GF-D8 (cell line): ENCODE measurements around the gene GRIFIN.
A peak's percentile ranks its signal among the peaks of the same experiment; 100 is the strongest.

Experiments used
- DNase-seq: peaks from one replicate; lab custom pipeline; 2025; lab: John Stamatoyannopoulos, UW

Gene GRIFIN

DNA sequence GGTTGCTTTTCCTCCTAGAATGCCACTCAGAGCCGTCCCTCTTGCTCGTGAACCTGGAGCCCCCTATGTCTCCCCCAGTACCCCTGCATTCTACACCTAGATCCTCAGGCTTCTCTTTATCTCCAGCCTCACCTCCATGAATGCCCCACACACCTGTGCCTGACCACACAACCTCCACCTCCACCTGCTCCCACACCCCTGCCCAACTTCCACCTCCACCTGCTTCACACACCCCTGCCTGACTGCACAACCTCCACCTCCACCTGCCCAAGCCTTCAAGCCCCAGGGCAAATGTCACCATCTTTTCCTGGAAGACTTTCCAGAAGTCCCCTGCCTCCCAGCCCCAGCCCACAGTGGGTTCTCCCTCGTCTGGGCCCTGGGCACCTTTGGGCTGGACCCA lies 36.5 kb upstream of the GRIFIN start:
- DNase-seq, result no peak

DNA sequence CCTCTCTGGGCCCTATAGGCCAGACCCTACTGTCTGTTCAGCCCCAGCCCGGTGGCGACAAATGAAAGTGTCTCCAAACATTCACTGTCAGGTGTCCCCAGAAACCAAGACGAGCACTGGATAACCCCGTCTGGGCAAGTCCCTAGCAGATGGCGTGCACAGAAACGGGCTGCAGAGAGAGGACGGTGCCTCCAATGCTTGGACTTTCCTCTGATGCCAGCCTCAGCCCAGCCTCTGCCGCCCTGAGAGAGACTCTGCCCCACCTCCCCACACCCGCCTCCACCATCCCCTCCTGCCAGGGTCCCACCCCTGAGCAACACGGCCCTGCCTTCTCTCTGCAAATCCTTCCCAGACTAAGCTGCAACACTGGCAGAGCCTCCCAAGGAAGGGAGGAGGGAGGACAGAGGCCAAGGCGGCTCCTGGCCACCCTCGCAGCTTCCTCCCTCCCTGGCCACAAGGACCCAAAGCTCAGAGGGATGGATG lies 36.0 kb upstream of the GRIFIN start:
- DNase-seq, result no peak

DNA sequence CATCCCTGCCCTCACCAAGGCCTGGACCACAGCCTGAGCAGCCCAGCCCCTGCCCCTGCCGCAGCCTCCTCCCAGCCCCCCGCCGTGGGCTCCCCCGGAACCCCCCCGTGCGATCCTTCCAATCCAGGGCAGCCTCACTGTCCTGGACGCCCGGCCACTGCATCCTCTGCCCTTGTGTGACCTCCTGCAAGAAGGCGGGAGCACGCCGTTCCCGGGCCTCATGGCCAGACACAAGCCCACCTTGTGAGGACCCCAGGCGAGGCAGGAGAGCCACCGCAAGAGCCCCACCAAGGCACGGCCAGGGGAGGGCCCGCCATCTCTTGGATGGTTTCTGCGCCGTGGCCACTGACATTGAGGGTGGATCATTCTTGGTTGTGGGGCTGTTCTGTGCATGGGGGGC lies 35.6 kb upstream of the GRIFIN start:
- DNase-seq, result no peak

DNA sequence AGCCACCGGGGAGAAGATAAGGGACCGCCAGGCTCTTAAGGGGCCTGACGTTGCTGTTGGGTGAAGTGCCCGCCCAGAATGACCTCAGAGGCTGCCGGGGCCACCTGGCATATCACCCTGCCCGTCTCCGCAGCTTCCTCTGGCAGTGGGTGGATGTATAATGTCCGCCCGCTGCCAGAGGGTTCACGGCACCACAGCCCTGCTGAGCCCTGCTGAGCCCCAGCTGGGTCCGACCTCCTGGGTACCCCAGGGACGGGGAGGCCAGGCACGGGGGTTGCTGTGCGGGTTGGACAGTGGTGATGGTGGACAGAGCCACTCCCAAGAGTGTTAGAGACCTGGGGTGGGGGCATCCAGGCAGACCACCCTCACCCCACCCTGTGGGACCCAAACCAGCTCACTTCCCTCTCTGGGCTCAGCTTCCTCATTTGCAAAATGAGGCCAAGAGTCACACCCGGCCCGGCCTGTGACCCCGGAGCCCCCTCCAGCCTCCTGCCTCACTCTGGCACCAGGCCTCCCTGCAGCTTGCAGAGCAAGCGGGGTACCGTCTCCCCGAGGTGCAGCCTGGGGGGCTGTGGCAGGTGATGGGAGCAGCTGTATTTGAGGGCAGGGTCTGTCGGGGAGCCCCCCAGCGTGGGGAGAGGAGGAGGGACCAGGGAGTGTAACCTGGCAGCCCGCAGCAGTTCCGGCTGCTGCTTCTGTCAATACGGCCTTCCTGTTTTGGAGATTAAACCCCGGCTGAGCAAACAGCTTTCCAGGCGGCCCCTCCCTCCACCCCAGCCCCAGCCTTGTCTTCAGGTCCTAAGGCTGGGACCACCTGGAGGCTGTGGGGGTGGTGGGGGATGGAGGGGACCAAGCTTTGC lies 34.9 kb upstream of the GRIFIN start:
- peak; percentile 89 for DNase-seq

DNA sequence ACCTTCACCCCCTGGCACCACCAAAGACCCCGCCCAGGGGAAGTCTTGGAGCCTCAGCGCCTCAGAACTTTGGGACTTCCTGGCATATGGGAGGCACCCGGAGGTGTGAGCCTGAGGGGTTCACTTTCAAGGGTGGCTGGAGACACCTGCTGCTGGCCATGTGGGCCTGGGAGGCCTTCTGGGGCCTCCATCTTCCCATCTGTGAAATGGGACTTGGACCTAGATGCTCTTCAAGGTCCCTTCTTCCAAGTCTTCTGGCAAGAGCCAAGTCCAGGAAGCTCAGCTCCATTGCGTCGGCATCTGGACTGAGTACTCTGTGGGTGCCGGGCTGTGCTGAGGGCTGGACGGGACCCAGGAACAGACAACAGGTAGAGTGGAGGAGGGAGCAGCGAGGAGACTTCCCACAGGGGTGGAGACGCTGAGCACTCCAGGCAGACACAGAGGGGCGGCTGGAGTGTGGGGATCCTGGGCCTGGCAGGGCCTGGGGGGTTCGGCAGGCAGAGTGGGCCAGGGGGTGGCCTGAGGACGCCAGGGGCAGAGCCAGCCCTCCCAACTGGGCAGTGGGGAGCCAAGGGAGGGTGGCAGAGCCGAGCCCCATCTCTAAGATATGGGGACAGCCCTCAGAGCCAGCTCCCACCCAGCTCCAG lies 34.1 kb upstream of the GRIFIN start:
- DNase-seq, result no peak

DNA sequence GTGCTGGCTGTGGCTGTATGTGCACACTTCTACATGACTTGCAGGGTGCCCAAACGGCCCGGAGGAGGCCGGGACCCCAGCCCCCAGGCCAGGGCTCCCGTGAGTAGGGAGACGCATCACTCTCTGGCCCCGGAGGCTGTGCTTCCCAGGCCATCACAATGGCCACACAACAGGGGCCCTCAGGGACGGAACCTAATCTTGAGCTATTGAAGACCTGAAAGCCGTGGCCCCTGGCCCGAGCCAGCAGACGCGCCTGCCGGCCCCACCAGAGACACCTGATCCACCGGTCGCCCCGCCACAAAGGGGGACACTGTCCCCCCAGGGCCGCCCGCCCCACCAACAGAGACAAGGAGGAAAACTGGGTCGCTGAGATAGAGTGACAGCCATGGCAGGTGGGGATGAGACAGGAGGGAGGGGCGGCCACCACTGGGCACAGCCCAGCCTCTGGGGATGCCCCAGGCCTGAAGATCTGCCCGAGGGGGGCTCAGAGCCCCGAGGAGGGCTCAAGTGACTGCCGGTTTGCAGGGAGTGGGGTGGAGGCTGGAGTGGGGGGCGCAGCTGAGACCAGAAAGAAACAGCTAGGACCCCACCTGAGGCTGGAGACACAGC lies 33.2 kb upstream of the GRIFIN start:
- DNase-seq, result no peak

DNA sequence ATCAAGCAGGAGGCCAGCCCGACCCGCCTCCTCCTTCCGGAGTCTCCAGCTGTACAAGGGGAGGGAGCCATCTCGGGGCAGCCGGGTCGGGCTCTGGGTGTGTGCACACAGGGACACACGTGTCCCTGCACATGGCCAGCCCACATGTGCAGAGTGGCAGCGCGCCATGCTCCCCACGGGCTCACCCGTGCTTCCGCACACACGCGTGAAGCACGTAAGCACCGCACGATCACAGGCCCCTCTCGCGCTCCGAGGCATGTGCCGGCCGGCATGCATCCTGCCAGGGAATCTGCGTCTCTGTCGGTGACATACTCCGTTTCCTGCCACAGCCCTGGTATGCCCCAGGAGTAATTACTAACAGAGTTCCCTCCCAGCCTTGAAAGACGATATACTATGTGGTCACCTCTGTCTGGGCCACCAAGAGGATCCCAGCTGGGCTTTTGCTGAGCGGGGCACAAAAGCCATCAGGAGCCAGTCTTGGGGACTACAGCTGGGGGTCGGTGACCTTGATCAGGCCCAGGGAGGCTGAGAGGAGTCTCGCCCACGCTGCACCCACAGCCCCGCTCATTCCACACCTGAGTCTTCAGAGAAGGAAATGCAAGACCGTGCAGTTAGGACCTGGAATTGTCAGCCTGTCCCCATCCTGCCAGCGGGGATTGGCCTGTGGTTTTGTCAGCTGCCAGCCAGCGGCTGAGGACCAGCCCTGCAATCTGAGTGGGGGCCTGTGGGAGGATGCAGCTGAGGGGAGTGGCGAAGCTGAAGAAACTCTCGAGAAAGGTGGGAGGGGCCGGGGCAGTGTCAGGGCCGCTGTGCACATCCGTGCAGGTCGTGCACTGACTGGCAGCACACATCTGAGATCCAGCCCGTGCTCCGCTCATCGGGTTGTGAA lies 32.4 kb upstream of the GRIFIN start:
- peak; percentile 95 for DNase-seq

DNA sequence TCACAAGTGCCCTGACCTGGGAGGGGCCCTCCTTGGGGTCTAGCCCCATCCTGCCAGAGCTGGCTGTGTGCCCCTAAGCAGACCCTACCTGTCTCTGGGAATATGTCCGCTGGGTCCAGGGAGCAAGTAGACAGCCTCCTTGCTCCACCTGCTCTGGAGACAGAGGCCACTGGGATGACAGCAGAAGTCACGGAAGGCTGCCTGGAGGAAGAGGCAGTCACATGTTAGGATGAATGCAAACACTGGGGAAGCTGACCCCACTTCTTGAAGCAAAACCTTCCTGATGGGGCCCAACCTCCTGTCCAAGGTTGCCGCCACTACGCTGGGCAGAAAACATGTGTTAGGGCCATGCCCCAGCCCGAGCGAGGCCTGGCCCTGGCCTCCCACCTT lies 31.7 kb upstream of the GRIFIN start:
- DNase-seq, result no peak

DNA sequence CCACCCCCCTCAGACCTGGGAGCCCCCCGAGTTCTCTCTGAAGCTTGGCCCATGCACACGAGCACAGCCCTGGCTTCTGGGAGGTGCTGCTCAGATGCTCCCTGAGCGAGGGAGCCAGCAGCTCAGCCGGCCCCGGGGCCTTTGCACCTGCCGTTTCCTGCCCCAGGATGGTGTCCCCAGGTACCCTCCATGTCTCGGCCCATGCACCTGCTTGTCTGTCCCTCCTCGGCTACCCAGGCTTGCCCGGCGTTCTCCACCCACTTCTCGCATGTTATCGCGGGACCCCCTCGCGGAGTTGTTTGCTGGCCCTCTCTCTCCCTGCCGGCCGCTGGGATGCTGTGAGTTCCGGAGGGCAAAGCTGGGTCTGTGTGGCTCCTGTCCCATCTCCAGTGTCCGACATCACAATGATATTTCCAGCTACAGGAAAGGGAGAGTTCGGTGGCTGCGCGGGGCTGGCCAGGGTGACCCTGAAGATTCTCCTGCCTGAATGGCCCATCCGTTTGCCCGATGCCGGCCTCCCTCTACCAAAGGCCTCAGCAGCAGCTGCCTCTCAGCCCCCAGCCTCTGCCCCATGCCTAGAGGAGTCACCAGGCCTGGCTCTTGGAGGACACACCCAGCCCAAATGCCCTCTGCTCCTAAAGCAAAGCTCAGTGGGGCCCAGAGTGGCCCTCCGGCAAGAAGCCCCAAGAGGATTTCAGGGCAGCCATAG lies 31.2 kb upstream of the GRIFIN start:
- no peak for DNase-seq

DNA sequence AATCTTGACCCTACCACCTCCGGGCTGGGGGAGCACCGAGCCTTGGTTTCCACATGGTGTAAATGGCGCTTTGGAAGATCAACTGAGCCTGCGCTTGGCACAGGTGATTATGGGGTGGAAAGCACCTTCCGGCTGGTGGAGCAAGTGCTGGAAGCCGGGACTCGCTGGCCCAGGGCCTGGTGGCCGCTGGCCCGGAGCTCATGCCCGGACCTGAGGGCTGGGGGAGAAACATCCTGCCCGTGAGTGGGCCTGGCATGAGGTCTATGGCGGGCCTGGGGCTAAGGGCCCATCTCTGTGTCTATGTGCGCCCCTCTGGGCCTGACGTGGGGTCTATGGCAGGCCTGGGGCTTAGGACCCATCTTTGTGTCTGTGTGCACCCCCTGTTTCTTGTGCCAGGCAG lies 29.2 kb upstream of the GRIFIN start:
- no peak for DNase-seq

DNA sequence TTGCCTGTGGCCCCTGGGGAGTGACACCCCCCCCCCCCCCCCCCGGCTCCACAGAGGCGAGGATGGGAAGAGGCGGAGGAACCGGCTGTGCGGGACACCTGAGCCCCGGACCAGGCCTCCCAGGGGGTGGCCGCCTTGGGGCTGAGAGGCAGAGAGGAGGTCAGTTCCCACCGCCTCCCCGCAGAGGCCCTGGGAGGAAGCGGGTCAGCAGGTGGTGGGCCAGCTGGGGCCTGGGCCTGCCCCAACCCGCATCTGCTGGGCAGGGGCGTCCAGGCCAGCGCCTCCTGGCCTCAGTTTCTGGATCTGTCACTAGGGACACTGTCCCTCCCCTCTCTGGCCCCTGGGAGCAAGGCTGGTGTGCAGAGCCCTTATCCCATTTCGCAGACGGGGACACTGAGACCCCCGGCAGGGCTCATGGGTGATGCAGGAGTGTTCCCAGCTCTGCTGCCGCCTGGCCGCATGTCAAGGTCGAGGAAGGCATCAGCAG lies 28.7 kb upstream of the GRIFIN start:
- no peak for DNase-seq

DNA sequence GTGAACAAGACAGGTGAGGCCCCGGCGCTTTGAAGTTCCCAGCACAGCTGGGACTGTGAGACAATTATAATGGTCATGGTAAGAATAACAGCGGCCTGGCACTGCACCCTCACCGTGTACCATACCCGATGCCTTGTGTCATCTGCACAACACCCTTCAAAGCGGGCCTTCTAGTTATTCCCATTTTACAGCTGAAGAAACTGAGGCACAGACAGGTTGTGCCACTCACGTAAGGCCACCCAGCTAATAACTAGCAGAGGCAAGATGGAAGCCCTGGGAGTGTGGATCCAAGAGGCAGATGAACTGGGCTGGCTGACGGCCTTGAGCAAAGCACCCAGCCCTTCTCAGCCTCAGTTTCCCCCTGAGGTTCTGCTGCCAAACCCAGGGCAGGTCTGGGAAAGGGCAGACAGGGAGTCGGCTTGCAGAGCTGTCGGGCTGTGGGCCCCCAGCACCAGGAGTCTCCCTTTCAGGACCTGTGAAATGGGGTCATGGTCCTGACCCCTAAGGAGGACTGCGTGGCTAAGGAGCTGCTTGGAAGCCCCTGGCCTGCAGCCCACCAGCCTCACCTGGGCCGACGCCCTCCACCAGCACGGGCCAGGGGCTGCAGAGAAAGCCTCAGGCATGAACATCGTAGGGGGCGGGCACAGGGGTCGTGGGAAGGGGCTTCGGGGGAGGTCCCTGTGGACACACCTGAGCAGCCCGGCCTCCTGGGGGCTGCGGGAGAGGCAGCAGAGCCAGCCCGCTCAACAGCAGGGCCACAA lies 28.1 kb upstream of the GRIFIN start:
- no peak for DNase-seq

DNA sequence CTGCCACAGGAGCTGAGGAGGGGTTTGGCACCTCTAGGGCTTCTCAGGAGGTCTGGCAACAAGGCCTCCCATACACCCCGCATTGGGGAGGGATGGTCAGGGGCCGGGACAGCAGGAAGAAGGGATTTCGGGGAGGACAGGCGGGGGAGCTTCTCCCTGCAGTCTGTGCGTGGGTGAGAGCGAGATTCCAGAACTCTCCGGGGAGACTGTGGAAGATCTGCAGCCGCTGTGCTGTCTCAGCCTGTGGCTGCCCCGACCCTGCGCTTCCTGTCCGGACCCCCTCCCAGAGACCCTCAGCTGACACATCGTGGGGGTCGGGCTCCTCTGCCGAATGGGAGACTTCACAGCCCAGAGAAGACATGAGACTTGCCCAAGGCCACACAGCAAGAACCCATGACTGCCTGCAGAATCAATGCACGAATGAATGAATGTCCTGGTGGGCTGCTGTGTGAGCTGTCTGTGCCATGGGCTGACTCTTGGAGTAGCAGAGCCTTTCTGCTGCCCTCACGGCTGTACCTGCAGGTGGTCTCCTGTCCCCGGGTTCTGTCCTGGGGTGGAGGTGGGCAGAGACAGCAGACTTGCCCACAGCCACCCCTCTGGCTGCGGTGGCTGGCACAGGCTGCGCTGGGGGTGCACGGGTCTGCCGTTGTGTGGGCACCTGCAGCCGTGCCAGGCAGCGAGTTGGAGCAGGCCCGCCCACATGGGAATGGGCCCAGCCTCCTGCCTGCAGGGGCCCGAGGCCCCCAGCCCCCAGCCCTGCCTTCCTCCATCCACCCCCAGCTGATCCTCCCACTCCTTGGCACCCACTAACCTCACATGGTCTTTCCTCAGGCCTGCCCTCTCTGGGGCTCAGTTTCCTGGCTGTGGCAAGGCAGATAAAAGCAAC lies 27.1 kb upstream of the GRIFIN start:
- no peak for DNase-seq

DNA sequence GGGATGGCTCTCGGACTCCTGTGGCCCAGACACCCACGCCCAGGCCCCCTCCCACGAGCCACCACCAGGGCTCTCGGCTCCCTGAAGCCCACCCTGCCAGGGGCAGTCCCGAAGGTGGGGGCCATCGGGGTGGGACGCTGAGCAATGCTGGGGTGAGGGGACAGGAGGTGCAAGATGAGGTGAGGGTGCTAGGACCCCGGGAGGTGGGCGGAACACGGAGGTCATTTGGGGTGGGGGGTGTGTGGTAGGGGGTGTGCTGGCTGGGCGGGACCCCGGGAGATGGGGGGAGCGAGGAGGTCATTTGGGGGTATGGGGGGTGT lies 26.4 kb upstream of the GRIFIN start:
- no peak for DNase-seq

DNA sequence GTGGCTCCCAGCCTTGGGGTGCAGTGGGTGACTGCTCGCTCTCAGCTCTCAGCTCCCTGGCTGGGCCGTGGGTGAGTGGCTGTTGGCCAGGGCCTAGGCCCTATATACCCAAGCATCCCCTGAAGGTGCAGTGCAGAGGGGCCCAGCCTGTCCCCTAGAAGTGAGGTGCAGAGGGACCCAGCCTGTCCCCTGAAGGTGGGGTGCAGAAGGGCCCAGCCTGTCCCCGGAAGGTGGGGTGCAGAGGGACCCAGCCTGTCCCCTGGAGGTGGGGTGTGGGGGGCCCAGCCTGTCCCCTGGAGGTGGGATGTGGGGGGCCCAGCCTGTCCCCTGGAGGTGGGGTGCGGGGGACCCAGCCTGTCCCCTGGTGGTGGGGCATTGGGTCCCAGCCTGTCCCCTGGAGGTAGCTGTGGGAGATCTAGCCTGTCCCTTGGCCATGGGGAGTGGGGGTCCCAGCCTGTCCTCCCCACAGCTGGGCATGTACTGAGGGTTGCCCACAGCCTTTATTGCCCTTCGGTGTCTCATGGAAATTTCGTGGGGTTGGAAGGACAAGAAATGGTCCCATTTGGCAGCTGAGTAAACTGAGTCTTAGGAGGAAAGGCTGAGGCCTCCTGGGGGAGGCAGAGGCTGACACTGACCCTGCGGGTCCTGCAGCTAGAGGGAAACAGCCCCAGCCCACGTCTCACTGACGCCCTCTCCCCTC lies 25.9 kb upstream of the GRIFIN start:
- DNase-seq, result no peak

DNA sequence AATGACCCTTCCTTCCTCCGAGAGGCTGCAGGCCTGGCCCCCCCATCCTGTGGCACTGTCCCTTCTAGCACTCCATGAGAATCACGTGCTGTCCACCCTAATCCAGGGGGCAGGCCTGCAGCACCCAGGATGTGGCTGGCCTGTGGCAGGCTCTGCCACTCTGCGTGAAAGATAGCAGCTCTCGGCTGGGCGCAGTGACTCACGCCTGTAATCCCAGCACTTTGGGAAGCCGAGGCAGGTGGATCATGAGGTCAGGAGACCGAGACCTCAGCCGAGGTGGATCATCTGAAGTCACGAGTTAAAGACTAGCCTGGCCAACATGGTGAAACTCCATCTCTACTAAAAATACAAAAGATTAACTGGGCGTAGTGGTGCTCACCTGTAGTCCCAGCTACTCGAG lies 24.5 kb upstream of the GRIFIN start:
- no peak for DNase-seq

DNA sequence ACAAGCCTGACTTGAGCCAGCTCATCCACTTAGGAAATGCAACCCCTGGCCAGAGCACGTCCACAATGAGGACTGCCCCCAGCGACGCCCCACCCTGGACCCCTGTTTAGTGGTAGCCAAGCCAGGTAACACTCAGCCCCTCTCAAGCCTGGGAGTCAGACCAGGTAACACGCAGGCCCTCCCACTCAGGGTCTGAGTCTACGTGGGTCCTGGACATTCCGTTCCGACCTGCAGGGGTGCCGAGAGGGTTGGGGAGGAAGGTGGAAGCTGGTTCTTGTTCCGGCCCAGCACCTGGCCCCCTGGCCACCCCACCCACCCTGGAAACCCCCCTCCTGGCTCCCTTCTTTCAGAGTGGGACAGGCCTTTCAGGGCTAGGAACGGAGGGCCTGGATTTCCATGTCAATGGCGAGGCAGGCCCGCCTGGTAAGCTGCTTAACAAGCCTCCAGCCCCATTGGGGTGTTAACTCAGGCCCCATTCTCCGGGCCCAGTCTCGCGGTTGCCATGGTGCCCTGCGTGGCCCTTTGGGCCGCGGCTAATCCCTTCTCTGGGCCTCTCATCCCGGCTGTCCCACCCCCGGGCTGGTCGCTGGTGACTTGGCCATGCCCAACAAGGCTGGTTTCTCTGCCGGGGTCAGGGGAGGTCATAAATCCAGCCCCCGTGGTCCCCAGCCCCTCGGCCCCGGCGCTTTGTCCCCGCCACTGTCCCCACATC lies 23.7 kb upstream of the GRIFIN start:
- no peak for DNase-seq

DNA sequence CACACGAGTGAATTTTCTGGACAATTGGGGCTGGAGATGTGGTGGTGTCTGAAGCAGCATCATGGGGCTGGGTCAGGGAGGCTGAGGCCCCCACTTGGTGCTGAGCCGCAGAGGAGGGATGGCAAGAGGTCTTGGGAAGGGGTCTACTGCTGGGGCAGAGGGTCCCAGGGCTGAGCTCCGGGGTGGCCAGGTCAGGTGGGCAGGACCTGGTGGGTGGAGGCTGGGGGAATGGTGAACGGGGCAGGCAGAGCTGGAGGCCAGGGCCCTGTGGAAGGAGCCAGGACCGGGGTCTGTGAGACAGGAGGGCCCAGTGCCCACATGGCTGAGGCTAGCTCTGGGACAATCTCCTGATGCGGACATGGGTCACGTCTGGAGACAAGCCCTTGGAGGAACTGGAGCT lies 23.0 kb upstream of the GRIFIN start:
- no peak for DNase-seq
